Measurements from ENCODE around the gene MCM9.

The MCM9 gene

GRCh38 chr6:118923035-118923434, 11.9 kb downstream of the MCM9 start:
- no peak overlapping the region for H3K4me3 ChIP-seq (ENCODE audit: low read depth, low read length)
- CTCF ChIA-PET = interaction anchor here (0.6 kb wide), 1 partner anchor 174 kb away, joined by 3 read pairs; no protein-coding TSS in a partner anchor
- POLR2A ChIA-PET = interaction anchor here (0.7 to 1.3 kb wide), 3 partner anchors 10 to 20 kb away, joined by 3 to 10 read pairs (median 3); no protein-coding TSS in a partner anchor

More at GRCh38 chr6:118923035-118923434, 11.9 kb downstream of the MCM9 start:
- TF ChIP-seq ZNF518A (tag by site-specific recombination; conservative IDR thresholded peaks at IDR 0.05; ENCODE audit: low read depth) = no peak
- TF ChIP-seq ZNF560 (tag by site-specific recombination; IDR thresholded peaks at IDR 0.05; ENCODE audit: borderline replicate concordance) = no peak
- TF ChIP-seq GLI4 (tag by site-specific recombination; IDR thresholded peaks at IDR 0.05) = no peak
- no peak for TF ChIP-seq ZFP3 (tag by site-specific recombination; IDR thresholded peaks at IDR 0.05; ENCODE audit: low read depth)
- TF ChIP-seq ZEB2 (tag by site-specific recombination; IDR thresholded peaks at IDR 0.05) = no peak
- TF ChIP-seq ZBTB10 (tag by site-specific recombination; IDR thresholded peaks at IDR 0.05) = no peak
- TF ChIP-seq ZNF10 (tag by site-specific recombination; IDR thresholded peaks at IDR 0.05) = no peak
- TF ChIP-seq OVOL3 (tag by site-specific recombination; IDR thresholded peaks at IDR 0.05) = no peak
- no peak for TF ChIP-seq ZSCAN16 (tag by site-specific recombination; IDR thresholded peaks at IDR 0.05)
- TF ChIP-seq ZNF704 (tag by site-specific recombination; IDR thresholded peaks at IDR 0.05) = no peak
- no peak for TF ChIP-seq ZNF571 (tag by site-specific recombination; IDR thresholded peaks at IDR 0.05)
- no peak for TF ChIP-seq KLF10 (tag by site-specific recombination; IDR thresholded peaks at IDR 0.05)
- no peak for TF ChIP-seq ZNF544 (tag by site-specific recombination; IDR thresholded peaks at IDR 0.05)
- TF ChIP-seq ZNF184 (tag by site-specific recombination; IDR thresholded peaks at IDR 0.05) = no peak
- TF ChIP-seq ZNF214 (tag by site-specific recombination; IDR thresholded peaks at IDR 0.05; ENCODE audit: borderline replicate concordance) = no peak
- TF ChIP-seq ZNF335 (tag by site-specific recombination; conservative IDR thresholded peaks at IDR 0.05) = no peak
- no peak for TF ChIP-seq ZNF423 (tag by site-specific recombination; IDR thresholded peaks at IDR 0.05)
- no peak for TF ChIP-seq ZFP41 (tag by site-specific recombination; IDR thresholded peaks at IDR 0.05; ENCODE audit: borderline replicate concordance)
- TF ChIP-seq SALL2 (tag by site-specific recombination; IDR thresholded peaks at IDR 0.05; ENCODE audit: borderline replicate concordance) = no peak
- TF ChIP-seq ZNF248 (tag by site-specific recombination; IDR thresholded peaks at IDR 0.05) = no peak
- H3K36me3 ChIP-seq (ENCODE audit: control insufficient read depth in 2 of 2, insufficient read depth in 1 of 2, low read length in 2 of 2) = peaks cover 24 to 94% of the 10 kb centered on the region in 2 experiments
- no peak overlapping the region for H3K27ac ChIP-seq (ENCODE audit: extremely low read depth, low read depth, low read length)
- H3K4me1 ChIP-seq (ENCODE audit: control insufficient read depth, insufficient read depth, low read length) = no peaks in the 10 kb centered on the region
- H3K9me3 ChIP-seq (ENCODE audit: control insufficient read depth, insufficient read depth, low read depth, low read length) = no peaks in the 10 kb centered on the region
